Liver (tissue), 9 donors: ENCODE results near the gene WDR17. TPM values are rescaled to one million over a fixed set of nuclear protein-coding genes. Genes with fewer than 3 reads are reported as not detected.

Source experiments
- DNase-seq: peaks from one replicate; pipeline ENCODE4 v3.0.0-alpha.2; 2017; ENCODE audit warnings: low spot score
- H3K27ac ChIP-seq, 2 donors: one replicate each; pipeline ENCODE4 v1.7.0; 2013; ENCODE audit warnings: inconsistent platforms in 2 of 2, low read length in 2 of 2, control low read depth in 1 of 2, low read depth in 1 of 2, mild to moderate bottlenecking in 1 of 2
- H3K27me3 ChIP-seq, 4 donors: one replicate each; pipeline versions ENCODE4 v1.6.1 to v1.7.0; 2013; ENCODE audit warnings: low read length in 3 of 4, inconsistent platforms in 1 of 4, mild to moderate bottlenecking in 1 of 4, moderate library complexity in 1 of 4; ENCODE audit not compliant: control insufficient read depth in 4 of 4, insufficient read depth in 4 of 4
- H3K36me3 ChIP-seq, 4 donors: one replicate each; pipeline versions ENCODE4 v1.6.1 to v1.7.0; 2013; ENCODE audit warnings: low read length in 3 of 4, mild to moderate bottlenecking in 3 of 4, low read depth in 1 of 4, moderate library complexity in 1 of 4; ENCODE audit not compliant: control insufficient read depth in 4 of 4, insufficient read depth in 3 of 4
- H3K4me1 ChIP-seq, 4 donors: one replicate each; pipeline versions ENCODE4 v1.6.1 to v1.7.0; 2013; ENCODE audit warnings: low read length in 3 of 4, mild to moderate bottlenecking in 3 of 4, moderate library complexity in 1 of 4; ENCODE audit not compliant: control insufficient read depth in 4 of 4, insufficient read depth in 4 of 4
- H3K4me3 ChIP-seq, 3 donors: one replicate each; pipeline versions ENCODE4 v1.6.1 to v1.7.0; 2013; ENCODE audit warnings: low read length in 3 of 3, control low read depth in 1 of 3, low read depth in 1 of 3, mild to moderate bottlenecking in 1 of 3
- H3K9ac ChIP-seq, 2 donors: one replicate each; pipeline ENCODE4 v1.7.0; 2013; ENCODE audit warnings: low read length in 2 of 2, mild to moderate bottlenecking in 2 of 2, moderate library complexity in 2 of 2, control low read depth in 1 of 2, low read depth in 1 of 2
- H3K9me3 ChIP-seq, 4 donors: one replicate each; pipeline versions ENCODE4 v1.6.1 to v1.7.0; 2013; ENCODE audit warnings: low read length in 3 of 4; ENCODE audit not compliant: control insufficient read depth in 4 of 4
- EGR1 ChIP-seq, 2 donors: IDR thresholded peaks; 2 replicates each; pipeline ENCODE4 v1.6.1; 2016 to 2018; ENCODE audit warnings: antibody characterized with exemption in 2 of 2, low read depth in 2 of 2
- FOXA1 ChIP-seq: IDR thresholded peaks from 2 replicates; pipeline ENCODE4 v1.6.1; 2016; ENCODE audit warnings: antibody characterized with exemption
- FOXA2 ChIP-seq: IDR thresholded peaks from 2 replicates; pipeline ENCODE4 v1.6.1; 2016; ENCODE audit warnings: antibody characterized with exemption
- GABPA ChIP-seq, 2 donors: IDR thresholded peaks in 1 of 2; conservative IDR thresholded peaks in 1 of 2; 2 replicates each; pipeline ENCODE4 v1.6.1; 2016; ENCODE audit warnings: antibody characterized with exemption in 2 of 2, mild to moderate bottlenecking in 1 of 2, moderate library complexity in 1 of 2
- HNF4A ChIP-seq, 2 donors: conservative IDR thresholded peaks; 2 replicates each; pipeline ENCODE4 v1.6.1; 2016; ENCODE audit warnings: antibody characterized with exemption in 2 of 2, mild to moderate bottlenecking in 2 of 2
- HNF4G ChIP-seq: IDR thresholded peaks from 2 replicates; pipeline ENCODE4 v1.6.1; 2016; ENCODE audit warnings: antibody characterized with exemption
- JUND ChIP-seq, 2 donors: IDR thresholded peaks; 2 replicates each; pipeline ENCODE4 v1.6.1; 2016; ENCODE audit warnings: antibody characterized with exemption in 2 of 2
- MAX ChIP-seq: IDR thresholded peaks from 2 replicates; pipeline ENCODE4 v1.6.1; 2016; ENCODE audit warnings: antibody characterized with exemption
- NR2F2 ChIP-seq: IDR thresholded peaks from 2 replicates; pipeline ENCODE4 v1.6.1; 2016; ENCODE audit warnings: antibody characterized with exemption
- RAD21 ChIP-seq, 2 donors: IDR thresholded peaks; 2 replicates each; pipeline ENCODE4 v1.6.1; 2016; ENCODE audit warnings: antibody characterized with exemption in 2 of 2, mild to moderate bottlenecking in 2 of 2
- RXRA ChIP-seq, 2 donors: IDR thresholded peaks; 2 replicates each; pipeline ENCODE4 v1.6.1; 2017 to 2018; ENCODE audit warnings: antibody characterized with exemption in 2 of 2, mild to moderate bottlenecking in 1 of 2
- SP1 ChIP-seq: IDR thresholded peaks from 2 replicates; pipeline ENCODE4 v1.6.1; 2018; ENCODE audit warnings: antibody characterized with exemption, mild to moderate bottlenecking
- TAF1 ChIP-seq: conservative IDR thresholded peaks from 2 replicates; pipeline ENCODE4 v1.6.1; 2016; ENCODE audit warnings: antibody characterized with exemption, mild to moderate bottlenecking
- YY1 ChIP-seq: IDR thresholded peaks from 2 replicates; pipeline ENCODE4 v1.6.1; 2016; ENCODE audit warnings: antibody characterized with exemption, mild to moderate bottlenecking
- ZBTB33 ChIP-seq: IDR thresholded peaks from 2 replicates; pipeline ENCODE4 v1.6.1; 2016; ENCODE audit warnings: antibody characterized with exemption
- WGBS: extraction: QIAGEN DNeasy Blood & Tissue Kit; methylation state at CpG from one replicate; pipeline ENCODE4 v1.1.7; 2013; 5-methylcytosine and 5-hydroxymethylcytosine counted together
- polyA plus RNA-seq, 2 donors: library from polyadenylated mRNA; stranded (reverse) in 1 of 2; unstranded in 1 of 2; fragments of 200-250 nt in 1 of 2; fragments of >200 nt in 1 of 2; fragmentation: Nextera tagmentation in 1 of 2; extraction: Ambion mirVana in 1 of 2; gene quantifications; one replicate each; pipeline versions ENCODE4 v1.2.1 to v1.2.3, GENCODE V29; 2013 to 2015
- total RNA-seq, 2 donors: library from RNA; depleted of rRNA; stranded (reverse); fragments of >200 nt; gene quantifications; one replicate each; pipeline ENCODE4 v1.2.3, GENCODE V29; 2014
- TF ChIP-seq, protein P1 (sequence below): IDR thresholded peaks from 2 replicates; pipeline ENCODE4 v1.6.1; 2016; ENCODE audit warnings: antibody characterized with exemption
- TF ChIP-seq, protein P2 (sequence below): fragments of 150-350 bp; IDR thresholded peaks from 2 replicates; pipeline ENCODE4 v1.5.1; 2017; ENCODE audit warnings: improper control_type of control experiment, low read depth, low read length; ENCODE audit not compliant: missing input control
- TF ChIP-seq, protein P3 (sequence below): IDR thresholded peaks from 2 replicates; pipeline ENCODE4 v1.6.1; 2016; ENCODE audit warnings: antibody characterized with exemption, mild to moderate bottlenecking
- donor health status: healthy.
- donor health status: healthy.
- donor health status: healthy.
- donor health status: healthy.
- donor health status: healthy.

WDR17 gene
- total and polyA plus RNA-seq, 4 donors = 0.14 to 0.84 (median 0.34) TPM

DNA sequence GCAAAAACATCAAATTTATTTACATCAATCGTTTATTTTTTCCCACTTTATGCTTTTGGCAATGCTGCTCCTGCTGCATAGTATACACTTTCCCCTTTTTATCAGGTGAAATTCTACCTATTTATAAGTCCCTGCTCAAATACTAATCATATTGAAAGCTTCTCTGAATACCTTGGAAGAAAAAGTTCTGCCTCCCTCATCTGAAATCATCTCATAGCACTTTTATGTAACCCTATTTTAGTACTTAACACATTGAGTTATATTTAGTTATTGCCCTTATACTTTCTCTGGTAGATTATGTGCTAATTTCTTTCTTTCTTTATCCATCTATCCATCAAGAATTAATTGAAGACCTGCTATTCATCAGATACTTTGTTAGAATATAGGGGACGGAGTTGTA, 1.1 kb upstream of the WDR17 start:
- Histone ChIP-seq H3K9ac (no peak overlapping the region), H3K9me3 (no peaks in the 10 kb centered on the region), H3K27ac (no peak overlapping the region), H3K27me3 (peaks cover 0 to 5% (median 0%) of the 10 kb centered on the region in 4 donors), H3K4me3 (no peak overlapping the region), H3K36me3 (no peaks in the 10 kb centered on the region), H3K4me1 (peaks cover 0 to 6% (median 1%) of the 10 kb centered on the region in 4 donors)
- DNase-seq = no peak
- no peak for TF ChIP-seq NR2F2
- TF ChIP-seq YY1 = no peak
- TF ChIP-seq, protein P1, sequence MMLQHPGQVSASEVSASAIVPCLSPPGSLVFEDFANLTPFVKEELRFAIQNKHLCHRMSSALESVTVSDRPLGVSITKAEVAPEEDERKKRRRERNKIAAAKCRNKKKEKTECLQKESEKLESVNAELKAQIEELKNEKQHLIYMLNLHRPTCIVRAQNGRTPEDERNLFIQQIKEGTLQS = no peak
- TF ChIP-seq HNF4A (conservative IDR thresholded peaks at IDR 0.05) = no peak
- no peak for TF ChIP-seq FOXA2
- TF ChIP-seq JUND (IDR thresholded peaks at IDR 0.05) = no peak
- TF ChIP-seq, protein P2, sequence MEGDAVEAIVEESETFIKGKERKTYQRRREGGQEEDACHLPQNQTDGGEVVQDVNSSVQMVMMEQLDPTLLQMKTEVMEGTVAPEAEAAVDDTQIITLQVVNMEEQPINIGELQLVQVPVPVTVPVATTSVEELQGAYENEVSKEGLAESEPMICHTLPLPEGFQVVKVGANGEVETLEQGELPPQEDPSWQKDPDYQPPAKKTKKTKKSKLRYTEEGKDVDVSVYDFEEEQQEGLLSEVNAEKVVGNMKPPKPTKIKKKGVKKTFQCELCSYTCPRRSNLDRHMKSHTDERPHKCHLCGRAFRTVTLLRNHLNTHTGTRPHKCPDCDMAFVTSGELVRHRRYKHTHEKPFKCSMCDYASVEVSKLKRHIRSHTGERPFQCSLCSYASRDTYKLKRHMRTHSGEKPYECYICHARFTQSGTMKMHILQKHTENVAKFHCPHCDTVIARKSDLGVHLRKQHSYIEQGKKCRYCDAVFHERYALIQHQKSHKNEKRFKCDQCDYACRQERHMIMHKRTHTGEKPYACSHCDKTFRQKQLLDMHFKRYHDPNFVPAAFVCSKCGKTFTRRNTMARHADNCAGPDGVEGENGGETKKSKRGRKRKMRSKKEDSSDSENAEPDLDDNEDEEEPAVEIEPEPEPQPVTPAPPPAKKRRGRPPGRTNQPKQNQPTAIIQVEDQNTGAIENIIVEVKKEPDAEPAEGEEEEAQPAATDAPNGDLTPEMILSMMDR = no peak
- no peak for TF ChIP-seq MAX
- TF ChIP-seq FOXA1 = no peak
- no peak for TF ChIP-seq TAF1
- no peak for TF ChIP-seq SP1
- TF ChIP-seq ZBTB33 = no peak
- TF ChIP-seq, protein P3, sequence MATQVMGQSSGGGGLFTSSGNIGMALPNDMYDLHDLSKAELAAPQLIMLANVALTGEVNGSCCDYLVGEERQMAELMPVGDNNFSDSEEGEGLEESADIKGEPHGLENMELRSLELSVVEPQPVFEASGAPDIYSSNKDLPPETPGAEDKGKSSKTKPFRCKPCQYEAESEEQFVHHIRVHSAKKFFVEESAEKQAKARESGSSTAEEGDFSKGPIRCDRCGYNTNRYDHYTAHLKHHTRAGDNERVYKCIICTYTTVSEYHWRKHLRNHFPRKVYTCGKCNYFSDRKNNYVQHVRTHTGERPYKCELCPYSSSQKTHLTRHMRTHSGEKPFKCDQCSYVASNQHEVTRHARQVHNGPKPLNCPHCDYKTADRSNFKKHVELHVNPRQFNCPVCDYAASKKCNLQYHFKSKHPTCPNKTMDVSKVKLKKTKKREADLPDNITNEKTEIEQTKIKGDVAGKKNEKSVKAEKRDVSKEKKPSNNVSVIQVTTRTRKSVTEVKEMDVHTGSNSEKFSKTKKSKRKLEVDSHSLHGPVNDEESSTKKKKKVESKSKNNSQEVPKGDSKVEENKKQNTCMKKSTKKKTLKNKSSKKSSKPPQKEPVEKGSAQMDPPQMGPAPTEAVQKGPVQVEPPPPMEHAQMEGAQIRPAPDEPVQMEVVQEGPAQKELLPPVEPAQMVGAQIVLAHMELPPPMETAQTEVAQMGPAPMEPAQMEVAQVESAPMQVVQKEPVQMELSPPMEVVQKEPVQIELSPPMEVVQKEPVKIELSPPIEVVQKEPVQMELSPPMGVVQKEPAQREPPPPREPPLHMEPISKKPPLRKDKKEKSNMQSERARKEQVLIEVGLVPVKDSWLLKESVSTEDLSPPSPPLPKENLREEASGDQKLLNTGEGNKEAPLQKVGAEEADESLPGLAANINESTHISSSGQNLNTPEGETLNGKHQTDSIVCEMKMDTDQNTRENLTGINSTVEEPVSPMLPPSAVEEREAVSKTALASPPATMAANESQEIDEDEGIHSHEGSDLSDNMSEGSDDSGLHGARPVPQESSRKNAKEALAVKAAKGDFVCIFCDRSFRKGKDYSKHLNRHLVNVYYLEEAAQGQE = no peak
- no peak for TF ChIP-seq HNF4G
- TF ChIP-seq RXRA (IDR thresholded peaks at IDR 0.05) = no peak
- TF ChIP-seq EGR1 (IDR thresholded peaks at IDR 0.05; ENCODE audit: low read depth in 2 of 2) = no peak
- TF ChIP-seq RAD21 (IDR thresholded peaks at IDR 0.05) = no peak
- no peak for TF ChIP-seq GABPA (IDR thresholded peaks at IDR 0.05 in 1 of 2, conservative IDR thresholded peaks at IDR 0.05 in 1 of 2)
- 86% methylated on average over 2 of the region's 2 CpGs for WGBS
